ENCODE results near the gene AGAP1. TPM values are rescaled to one million over a fixed set of nuclear protein-coding genes. Genes with fewer than 3 reads are reported as not detected.

Gene AGAP1
- total RNA-seq, 6 experiments from 2014 or later = 14.1 to 16.0 (median 15.1) TPM

- TF ChIP-seq, protein P1, sequence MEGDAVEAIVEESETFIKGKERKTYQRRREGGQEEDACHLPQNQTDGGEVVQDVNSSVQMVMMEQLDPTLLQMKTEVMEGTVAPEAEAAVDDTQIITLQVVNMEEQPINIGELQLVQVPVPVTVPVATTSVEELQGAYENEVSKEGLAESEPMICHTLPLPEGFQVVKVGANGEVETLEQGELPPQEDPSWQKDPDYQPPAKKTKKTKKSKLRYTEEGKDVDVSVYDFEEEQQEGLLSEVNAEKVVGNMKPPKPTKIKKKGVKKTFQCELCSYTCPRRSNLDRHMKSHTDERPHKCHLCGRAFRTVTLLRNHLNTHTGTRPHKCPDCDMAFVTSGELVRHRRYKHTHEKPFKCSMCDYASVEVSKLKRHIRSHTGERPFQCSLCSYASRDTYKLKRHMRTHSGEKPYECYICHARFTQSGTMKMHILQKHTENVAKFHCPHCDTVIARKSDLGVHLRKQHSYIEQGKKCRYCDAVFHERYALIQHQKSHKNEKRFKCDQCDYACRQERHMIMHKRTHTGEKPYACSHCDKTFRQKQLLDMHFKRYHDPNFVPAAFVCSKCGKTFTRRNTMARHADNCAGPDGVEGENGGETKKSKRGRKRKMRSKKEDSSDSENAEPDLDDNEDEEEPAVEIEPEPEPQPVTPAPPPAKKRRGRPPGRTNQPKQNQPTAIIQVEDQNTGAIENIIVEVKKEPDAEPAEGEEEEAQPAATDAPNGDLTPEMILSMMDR (IDR thresholded peaks at IDR 0.05) = no peak
- peaks cover 3% of the 10 kb centered on the region; the same call in 1 of the 2 replicates for H3K27me3 Mint-ChIP-seq (ENCODE audit: insufficient read depth)
- H3K4me1 Mint-ChIP-seq (ENCODE audit: low read depth) = peaks cover 16% of the 10 kb centered on the region
- peaks cover 2% of the 10 kb centered on the region; the same call in 1 of the 2 replicates for H3K9me3 Mint-ChIP-seq
- no peak for DNase-seq
- no peak overlapping the region for H3K4me3 Mint-ChIP-seq
- peaks cover 2% of the 10 kb centered on the region; the same call in 1 of the 2 replicates for H3K36me3 Mint-ChIP-seq (ENCODE audit: low read depth)
- no peak overlapping the region for H3K27ac Mint-ChIP-seq
These were observed 79.7 kb downstream of the AGAP1 start for GRCh38 chr2:235573331-235574221.

- DNase-seq = no peak
- Mint-ChIP-seq H3K9me3 (no peaks in the 10 kb centered on the region), H3K4me1 (ENCODE audit: low read depth) (peaks cover 5% of the 10 kb centered on the region), H3K27me3 (ENCODE audit: insufficient read depth) (no peaks in the 10 kb centered on the region), H3K4me3 (no peak overlapping the region), H3K36me3 (ENCODE audit: low read depth) (no peaks in the 10 kb centered on the region), H3K27ac (no peak overlapping the region)
- TF ChIP-seq, protein P1 (IDR thresholded peaks at IDR 0.05) = no peak
These were observed 81.6 kb downstream of the AGAP1 start for GRCh38 chr2:235575431-235575830.

DNA sequence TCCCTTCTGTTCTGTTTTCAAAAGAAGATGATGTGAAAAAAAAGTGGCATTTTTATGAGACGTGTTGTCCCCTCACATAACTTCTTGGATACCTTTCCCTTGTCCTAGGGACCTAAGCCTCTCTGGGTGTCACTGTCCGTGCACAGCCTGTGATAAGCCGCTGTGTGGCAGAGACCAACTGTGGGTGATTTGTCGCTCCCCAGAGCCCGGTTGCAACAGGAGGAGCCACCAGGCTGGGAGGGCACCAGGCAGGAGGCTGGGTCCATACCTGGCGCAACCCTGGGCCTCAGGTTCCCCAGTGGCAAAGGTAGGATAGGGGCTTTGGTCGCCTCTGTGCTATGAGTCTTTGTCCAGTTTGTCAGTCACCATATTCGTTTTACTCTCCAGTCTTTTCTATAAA is 82.1 kb downstream of the AGAP1 start:
- DNase-seq = no peak
- Mint-ChIP-seq H3K9me3 (no peaks in the 10 kb centered on the region), H3K27ac (no peak overlapping the region), H3K27me3 (ENCODE audit: insufficient read depth) (no peaks in the 10 kb centered on the region), H3K36me3 (ENCODE audit: low read depth) (no peaks in the 10 kb centered on the region), H3K4me1 (ENCODE audit: low read depth) (peaks cover under 1% of the 10 kb centered on the region; the same call in 1 of the 2 replicates), H3K4me3 (no peak overlapping the region)
- TF ChIP-seq, protein P1 (IDR thresholded peaks at IDR 0.05) = no peak

DNA sequence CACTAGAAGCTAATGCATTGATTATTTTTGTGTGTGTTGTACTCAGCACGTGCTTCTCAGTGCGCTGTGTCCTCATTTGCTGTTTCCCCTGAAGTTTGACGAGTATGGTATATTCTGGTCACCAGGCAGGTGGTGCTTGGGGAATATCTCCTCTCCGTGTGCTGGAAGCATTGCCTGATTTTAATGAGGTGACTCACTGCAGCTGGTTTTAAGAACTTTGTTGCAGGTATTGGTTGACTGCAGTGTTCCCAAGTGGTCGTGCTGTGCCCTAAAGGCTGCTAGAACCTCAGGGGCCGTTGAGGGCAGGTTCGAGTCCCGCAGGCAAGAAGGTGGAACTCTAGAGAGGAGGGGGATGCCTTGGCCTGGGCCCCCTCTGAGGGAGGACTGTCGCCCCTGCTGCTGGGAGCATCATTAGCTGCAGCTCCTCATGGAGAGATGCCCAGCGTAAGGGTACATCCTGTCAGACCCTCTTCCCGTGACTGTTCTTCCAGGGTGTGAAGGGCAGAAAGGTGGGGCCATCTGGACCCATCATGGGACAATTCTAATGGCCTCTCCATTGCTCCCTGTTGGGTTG is 82.6 kb downstream of the AGAP1 start:
- DNase-seq = no peak
- no peaks in the 10 kb centered on the region; the same call in 1 of the 2 replicates for H3K4me1 Mint-ChIP-seq (ENCODE audit: low read depth)
- TF ChIP-seq, protein P1 (IDR thresholded peaks at IDR 0.05) = no peak
- H3K4me3 Mint-ChIP-seq = no peak overlapping the region
- no peaks in the 10 kb centered on the region for H3K27me3 Mint-ChIP-seq (ENCODE audit: insufficient read depth)
- H3K9me3 Mint-ChIP-seq = no peaks in the 10 kb centered on the region
- H3K27ac Mint-ChIP-seq = no peak overlapping the region
- H3K36me3 Mint-ChIP-seq (ENCODE audit: low read depth) = no peaks in the 10 kb centered on the region

DNA sequence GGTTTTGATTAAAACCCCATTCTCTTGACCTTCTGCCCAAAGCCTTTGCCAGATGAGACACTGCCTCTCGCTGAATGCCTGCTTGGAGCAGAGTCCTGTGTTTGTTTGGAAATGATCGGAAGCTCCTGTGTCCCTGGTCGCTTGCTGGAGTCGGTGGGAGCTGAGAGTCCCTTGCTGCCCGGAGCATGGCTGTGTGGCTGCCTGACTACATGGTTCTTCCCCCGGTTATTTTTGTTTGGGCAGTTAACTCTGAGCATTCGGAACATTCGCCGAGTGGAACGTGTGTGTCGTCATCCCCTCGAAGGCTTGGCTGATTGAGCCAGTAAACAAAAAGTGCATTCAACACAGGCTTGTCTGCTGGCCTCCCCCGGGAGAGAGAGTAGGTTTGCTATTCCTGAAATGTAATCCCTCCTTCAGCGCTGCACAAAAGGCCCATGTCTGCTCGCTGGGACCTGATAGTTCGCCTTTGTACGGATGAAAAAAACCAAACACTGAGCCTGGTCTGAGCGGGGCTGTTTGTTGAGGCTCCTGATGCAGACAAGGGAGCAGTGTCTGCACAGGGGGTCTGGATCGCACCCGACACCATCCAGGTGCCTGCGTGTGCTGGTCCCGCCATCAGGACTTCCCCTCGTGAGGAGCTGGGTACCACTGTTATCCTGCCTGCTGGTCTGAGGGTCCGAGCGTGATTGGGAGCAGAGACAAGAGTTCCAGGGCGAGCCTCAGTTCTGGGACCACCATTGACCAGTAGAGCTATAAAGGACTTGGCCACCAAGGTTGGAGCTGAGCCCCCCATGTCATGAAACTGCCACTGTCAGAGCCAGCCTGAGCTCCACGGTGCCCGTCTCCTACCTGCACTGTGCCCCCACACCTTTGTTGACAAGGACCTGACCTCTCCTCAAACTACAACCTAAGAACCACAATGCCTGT is 83.8 kb downstream of the AGAP1 start:
- Mint-ChIP-seq H3K9me3 (no peaks in the 10 kb centered on the region), H3K27me3 (ENCODE audit: insufficient read depth) (peaks cover 1% of the 10 kb centered on the region; the same call in 1 of the 2 replicates), H3K4me1 (ENCODE audit: low read depth) (peaks cover 5% of the 10 kb centered on the region; the same call in 1 of the 2 replicates), H3K27ac (no peak overlapping the region), H3K4me3 (no peak overlapping the region), H3K36me3 (ENCODE audit: low read depth) (no peaks in the 10 kb centered on the region)
- DNase-seq = no peak
- TF ChIP-seq, protein P1 (IDR thresholded peaks at IDR 0.05) = no peak

Measured in HFFc6 (cell line).